ENCODE measurements around the gene HSPA5.

GRCh38 chr9:125268394-125269013, 27.4 kb upstream of the HSPA5 start:
- TF ChIP-seq, protein P1, sequence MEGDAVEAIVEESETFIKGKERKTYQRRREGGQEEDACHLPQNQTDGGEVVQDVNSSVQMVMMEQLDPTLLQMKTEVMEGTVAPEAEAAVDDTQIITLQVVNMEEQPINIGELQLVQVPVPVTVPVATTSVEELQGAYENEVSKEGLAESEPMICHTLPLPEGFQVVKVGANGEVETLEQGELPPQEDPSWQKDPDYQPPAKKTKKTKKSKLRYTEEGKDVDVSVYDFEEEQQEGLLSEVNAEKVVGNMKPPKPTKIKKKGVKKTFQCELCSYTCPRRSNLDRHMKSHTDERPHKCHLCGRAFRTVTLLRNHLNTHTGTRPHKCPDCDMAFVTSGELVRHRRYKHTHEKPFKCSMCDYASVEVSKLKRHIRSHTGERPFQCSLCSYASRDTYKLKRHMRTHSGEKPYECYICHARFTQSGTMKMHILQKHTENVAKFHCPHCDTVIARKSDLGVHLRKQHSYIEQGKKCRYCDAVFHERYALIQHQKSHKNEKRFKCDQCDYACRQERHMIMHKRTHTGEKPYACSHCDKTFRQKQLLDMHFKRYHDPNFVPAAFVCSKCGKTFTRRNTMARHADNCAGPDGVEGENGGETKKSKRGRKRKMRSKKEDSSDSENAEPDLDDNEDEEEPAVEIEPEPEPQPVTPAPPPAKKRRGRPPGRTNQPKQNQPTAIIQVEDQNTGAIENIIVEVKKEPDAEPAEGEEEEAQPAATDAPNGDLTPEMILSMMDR (IDR thresholded peaks at IDR 0.05) = no peak
- no peak for TF ChIP-seq POLR2A (IDR thresholded peaks at IDR 0.05)
